HepG2 (cell line): ENCODE results near the gene RPGR. TPM values are rescaled to one million over a fixed set of nuclear protein-coding genes. Genes with fewer than 3 reads are reported as not detected.

Source experiments
- ATF6 ChIP-seq: sonication (generic); formaldehyde crosslinking; conservative IDR thresholded peaks from 2 replicates; pipeline ENCODE4 v1.4.0; 2020; ENCODE audit warnings: missing genetic modification reagents
- FOXO4 ChIP-seq: sonication (generic); formaldehyde crosslinking; conservative IDR thresholded peaks from 2 replicates; pipeline ENCODE4 v1.8.1; 2023; ENCODE audit warnings: missing genetic modification reagents
- GTF3A ChIP-seq: sonication (generic); formaldehyde crosslinking; conservative IDR thresholded peaks from 2 replicates; pipeline ENCODE4 v1.4.0; 2020; ENCODE audit warnings: mild to moderate bottlenecking, missing genetic modification reagents
- HHEX ChIP-seq: IDR thresholded peaks from 2 replicates; pipeline ENCODE4 v1.6.1; 2016; ENCODE audit warnings: control low read depth
- PHF5A ChIP-seq: IDR thresholded peaks from one replicate; pipeline ENCODE4 v1.6.1; 2018; ENCODE audit warnings: low read depth, missing genetic modification reagents; ENCODE audit not compliant: unreplicated experiment
- SIN3A ChIP-seq: IDR thresholded peaks from 2 replicates; pipeline ENCODE4 v1.6.1; 2011; ENCODE audit warnings: low read depth, mild to moderate bottlenecking, control low read depth, low read length, borderline replicate concordance
- SMC3 ChIP-seq: IDR thresholded peaks from 2 replicates; pipeline ENCODE4 v1.6.1; 2011; ENCODE audit warnings: low read length, improper control_type of control experiment
- ZNF512 ChIP-seq: sonication (generic); formaldehyde crosslinking; IDR thresholded peaks from 2 replicates; pipeline ENCODE4 v1.4.0; 2020; ENCODE audit warnings: mild to moderate bottlenecking, missing genetic modification reagents
- ZNF841 ChIP-seq: sonication (generic); formaldehyde crosslinking; IDR thresholded peaks from 2 replicates; pipeline ENCODE4 v1.8.1; 2023; ENCODE audit warnings: missing genetic modification reagents, borderline replicate concordance
- polyA plus RNA-seq, 8 experiments: library from polyadenylated mRNA; depleted of rRNA in 3 of 8; stranded (reverse) in 7 of 8; unstranded in 1 of 8; fragments of >200 nt; fragmentation: Illumina TruSeq in 4 of 8; extraction: Trizol in 4 of 8; gene quantifications; 2 replicates each; pipeline versions ENCODE4 v1.2.1 to v1.2.3, GENCODE V29; 2011 to 2016; ENCODE audit warnings: low read depth in 4 of 8, missing spikeins in 1 of 8, mixed read lengths in 1 of 8; ENCODE audit not compliant: insufficient read depth in 1 of 8
- total RNA-seq, 5 experiments: library from RNA; depleted of rRNA; stranded (reverse); fragments of >200 nt; fragmentation: Illumina TruSeq; extraction: Trizol; gene quantifications; 2 replicates each; pipeline ENCODE4 v1.2.3, GENCODE V29; 2016; ENCODE audit warnings: low read depth in 1 of 5
- TF ChIP-seq, protein P1 (sequence below): sonication (generic); formaldehyde crosslinking; IDR thresholded peaks from 2 replicates; pipeline ENCODE4 v1.4.0; 2020; ENCODE audit warnings: missing genetic modification reagents

The RPGR gene
- total and polyA plus RNA-seq, 2 of the 13 experiments (the other 11 are each of a cell fraction or from before 2014, with no cell fraction given), result 2.1 to 12.1 TPM

- TF ChIP-seq ZNF512 (CRISPR knock-in tag) (no peak), ATF6 (CRISPR knock-in tag) (no peak), GTF3A (no peak), SMC3 (no peak), PHF5A (CRISPR knock-in tag) (no peak), HHEX (CRISPR knock-in tag) (no peak), FOXO4 (CRISPR knock-in tag) (no peak), ZNF841 (CRISPR knock-in tag) (no peak), SIN3A (no peak)
- TF ChIP-seq, protein P1, sequence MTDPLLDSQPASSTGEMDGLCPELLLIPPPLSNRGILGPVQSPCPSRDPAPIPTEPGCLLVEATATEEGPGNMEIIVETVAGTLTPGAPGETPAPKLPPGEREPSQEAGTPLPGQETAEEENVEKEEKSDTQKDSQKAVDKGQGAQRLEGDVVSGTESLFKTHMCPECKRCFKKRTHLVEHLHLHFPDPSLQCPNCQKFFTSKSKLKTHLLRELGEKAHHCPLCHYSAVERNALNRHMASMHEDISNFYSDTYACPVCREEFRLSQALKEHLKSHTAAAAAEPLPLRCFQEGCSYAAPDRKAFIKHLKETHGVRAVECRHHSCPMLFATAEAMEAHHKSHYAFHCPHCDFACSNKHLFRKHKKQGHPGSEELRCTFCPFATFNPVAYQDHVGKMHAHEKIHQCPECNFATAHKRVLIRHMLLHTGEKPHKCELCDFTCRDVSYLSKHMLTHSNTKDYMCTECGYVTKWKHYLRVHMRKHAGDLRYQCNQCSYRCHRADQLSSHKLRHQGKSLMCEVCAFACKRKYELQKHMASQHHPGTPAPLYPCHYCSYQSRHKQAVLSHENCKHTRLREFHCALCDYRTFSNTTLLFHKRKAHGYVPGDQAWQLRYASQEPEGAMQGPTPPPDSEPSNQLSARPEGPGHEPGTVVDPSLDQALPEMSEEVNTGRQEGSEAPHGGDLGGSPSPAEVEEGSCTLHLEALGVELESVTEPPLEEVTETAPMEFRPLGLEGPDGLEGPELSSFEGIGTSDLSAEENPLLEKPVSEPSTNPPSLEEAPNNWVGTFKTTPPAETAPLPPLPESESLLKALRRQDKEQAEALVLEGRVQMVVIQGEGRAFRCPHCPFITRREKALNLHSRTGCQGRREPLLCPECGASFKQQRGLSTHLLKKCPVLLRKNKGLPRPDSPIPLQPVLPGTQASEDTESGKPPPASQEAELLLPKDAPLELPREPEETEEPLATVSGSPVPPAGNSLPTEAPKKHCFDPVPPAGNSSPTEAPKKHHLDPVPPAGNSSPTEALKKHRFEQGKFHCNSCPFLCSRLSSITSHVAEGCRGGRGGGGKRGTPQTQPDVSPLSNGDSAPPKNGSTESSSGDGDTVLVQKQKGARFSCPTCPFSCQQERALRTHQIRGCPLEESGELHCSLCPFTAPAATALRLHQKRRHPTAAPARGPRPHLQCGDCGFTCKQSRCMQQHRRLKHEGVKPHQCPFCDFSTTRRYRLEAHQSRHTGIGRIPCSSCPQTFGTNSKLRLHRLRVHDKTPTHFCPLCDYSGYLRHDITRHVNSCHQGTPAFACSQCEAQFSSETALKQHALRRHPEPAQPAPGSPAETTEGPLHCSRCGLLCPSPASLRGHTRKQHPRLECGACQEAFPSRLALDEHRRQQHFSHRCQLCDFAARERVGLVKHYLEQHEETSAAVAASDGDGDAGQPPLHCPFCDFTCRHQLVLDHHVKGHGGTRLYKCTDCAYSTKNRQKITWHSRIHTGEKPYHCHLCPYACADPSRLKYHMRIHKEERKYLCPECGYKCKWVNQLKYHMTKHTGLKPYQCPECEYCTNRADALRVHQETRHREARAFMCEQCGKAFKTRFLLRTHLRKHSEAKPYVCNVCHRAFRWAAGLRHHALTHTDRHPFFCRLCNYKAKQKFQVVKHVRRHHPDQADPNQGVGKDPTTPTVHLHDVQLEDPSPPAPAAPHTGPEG, result no peak
These were observed 15.6 kb downstream of the RPGR start (continued) for GRCh38 chrX:38311743-38312142.
